IMR-90 (cell line): ENCODE data around the gene TRAF3. TPM values are rescaled to one million over a fixed set of nuclear protein-coding genes. Genes with fewer than 3 reads are reported as not detected.

ENCODE experiments used
- ATAC-seq: fragments of 200-7000 bp; cut with Tn5 transposase; 2 replicates; pipeline ENCODE4 v1.9.1; 2020; ENCODE audit warnings: low read depth, mild to moderate bottlenecking, moderate library complexity
- BruUV-seq: library from RNA; stranded (reverse); fragments of 400-500 nt; replicated peaks from 2 replicates; lab custom pipeline; 2021; lab: Mats Ljungman, UMichigan
- CTCF ChIA-PET: fragments of 300-600 bp; formaldehyde crosslinking; extraction: SDS; loops from one replicate; lab custom pipeline; 2021; ENCODE audit warnings: antibody characterized with exemption; lab: Yijun Ruan, JAX
- POLR2A ChIA-PET: fragments of 300-600 bp; sonication (Branson Sonifier 250); formaldehyde crosslinking; loops from one replicate; lab custom pipeline; 2022; ENCODE audit warnings: antibody characterized with exemption; ENCODE audit not compliant: unreplicated experiment; lab: Charles Lee
- DNase-seq: peaks from one replicate; pipeline ENCODE4 v3.0.0; 2013
- H2AFZ ChIP-seq: replicated peaks from 2 replicates; pipeline ENCODE3; 2013; ENCODE audit warnings: low read length, mild to moderate bottlenecking; ENCODE audit not compliant: poor library complexity
- H2AK5ac ChIP-seq: 2 replicates; pipeline ENCODE4 v1.6.1; 2013; ENCODE audit warnings: low read depth, low read length, inconsistent platforms
- H2AK9ac ChIP-seq: replicated peaks from 2 replicates; pipeline ENCODE3; 2013; ENCODE audit warnings: mild to moderate bottlenecking, low read depth, low read length, moderate library complexity; ENCODE audit not compliant: poor library complexity
- H2BK120ac ChIP-seq: 2 replicates; pipeline ENCODE4 v1.6.1; 2013; ENCODE audit warnings: low read depth, low read length, inconsistent platforms
- H2BK15ac ChIP-seq: 3 replicates; pipeline ENCODE4 v1.6.1; 2013; ENCODE audit warnings: low read depth, low read length, inconsistent platforms
- H2BK20ac ChIP-seq: 2 replicates; pipeline ENCODE4 v1.6.1; 2013; ENCODE audit warnings: low read depth, mild to moderate bottlenecking, inconsistent platforms, low read length, moderate library complexity
- H2BK5ac ChIP-seq: 2 replicates; pipeline ENCODE4 v1.6.1; 2013; ENCODE audit warnings: mild to moderate bottlenecking, low read depth, low read length, inconsistent platforms; ENCODE audit not compliant: poor library complexity, severe bottlenecking
- H3K14ac ChIP-seq: replicated peaks from 2 replicates; pipeline ENCODE4 v1.6.1; 2013; ENCODE audit warnings: low read depth, low read length, inconsistent platforms
- H3K18ac ChIP-seq: 2 replicates; pipeline ENCODE4 v1.6.1; 2013; ENCODE audit warnings: low read depth, low read length, control low read depth
- H3K23ac ChIP-seq: 2 replicates; pipeline ENCODE4 v1.6.1; 2013; ENCODE audit warnings: low read depth, low read length, inconsistent platforms
- H3K27ac ChIP-seq: 2 replicates; pipeline ENCODE4 v1.5.1; 2013; ENCODE audit warnings: mild to moderate bottlenecking, control low read depth, low read length; ENCODE audit not compliant: insufficient read depth
- H3K27me3 ChIP-seq: 2 replicates; pipeline ENCODE4 v1.6.1; 2013; ENCODE audit warnings: low read length; ENCODE audit not compliant: control insufficient read depth, insufficient read depth
- H3K36me3 ChIP-seq: 2 replicates; pipeline ENCODE4 v1.6.1; 2013; ENCODE audit warnings: low read length, mixed read lengths; ENCODE audit not compliant: control insufficient read depth, insufficient read depth
- H3K4ac ChIP-seq: 2 replicates; pipeline ENCODE4 v1.6.1; 2013; ENCODE audit warnings: low read depth, low read length, inconsistent platforms
- H3K4me1 ChIP-seq: 2 replicates; pipeline ENCODE4 v1.6.1; 2013; ENCODE audit warnings: low read length, mixed read lengths; ENCODE audit not compliant: control insufficient read depth, insufficient read depth
- H3K4me2 ChIP-seq: 2 replicates; pipeline ENCODE4 v1.6.1; 2013; ENCODE audit warnings: low read depth, mild to moderate bottlenecking, control low read depth, low read length, moderate library complexity
- H3K4me3 ChIP-seq: 2 replicates; pipeline ENCODE4 v1.5.1; 2013; ENCODE audit warnings: low read depth, mild to moderate bottlenecking, control low read depth, low read length, moderate library complexity; ENCODE audit not compliant: insufficient read depth
- H3K56ac ChIP-seq: 2 replicates; pipeline ENCODE4 v1.6.1; 2013; ENCODE audit warnings: low read length, inconsistent platforms; ENCODE audit not compliant: insufficient read depth; ENCODE audit errors: extremely low read depth
- H3K79me1 ChIP-seq, 2 experiments: 2 replicates each; pipeline ENCODE4 v1.6.1; 2013; ENCODE audit warnings: low read length in 2 of 2, inconsistent platforms in 1 of 2, low read depth in 1 of 2
- H3K9ac ChIP-seq: 2 replicates; pipeline ENCODE4 v1.6.1; 2013; ENCODE audit warnings: low read depth, low read length, control low read depth
- H3K9me1 ChIP-seq: 2 replicates; pipeline ENCODE4 v1.6.1; 2013; ENCODE audit warnings: low read length, inconsistent platforms; ENCODE audit not compliant: insufficient read depth
- H3K9me3 ChIP-seq: 2 replicates; pipeline ENCODE4 v1.6.1; 2013; ENCODE audit warnings: low read length; ENCODE audit not compliant: control insufficient read depth, insufficient read depth
- H4K20me1 ChIP-seq: 2 replicates; pipeline ENCODE4 v1.6.1; 2013; ENCODE audit warnings: low read length, inconsistent platforms; ENCODE audit not compliant: insufficient read depth
- H4K5ac ChIP-seq: 2 replicates; pipeline ENCODE4 v1.6.1; 2013; ENCODE audit warnings: mild to moderate bottlenecking, low read depth, low read length, control low read depth
- H4K8ac ChIP-seq, 2 experiments: 2 replicates each; pipeline ENCODE4 v1.6.1; 2013; ENCODE audit warnings: low read depth in 2 of 2, low read length in 2 of 2, control low read depth in 1 of 2, inconsistent platforms in 1 of 2
- H4K91ac ChIP-seq: 2 replicates; pipeline ENCODE4 v1.6.1; 2013; ENCODE audit warnings: low read depth, low read length, inconsistent platforms; ENCODE audit not compliant: insufficient read depth
- BHLHE40 ChIP-seq: fragments of 150-350 bp; IDR thresholded peaks from 2 replicates; pipeline ENCODE4 v1.6.1; 2016; ENCODE audit warnings: mild to moderate bottlenecking, low read depth, low read length
- CHD1 ChIP-seq: IDR thresholded peaks from 2 replicates; pipeline ENCODE4 v1.6.1; 2012; ENCODE audit warnings: low read depth, low read length, improper control_type of control experiment
- FOS ChIP-seq: fragments of 150-350 bp; IDR thresholded peaks from 2 replicates; pipeline ENCODE4 v1.6.1; 2016; ENCODE audit warnings: low read depth, low read length
- MAFK ChIP-seq: IDR thresholded peaks from 2 replicates; pipeline ENCODE4 v1.6.1; 2012; ENCODE audit warnings: low read depth, low read length, improper control_type of control experiment
- MAZ ChIP-seq: IDR thresholded peaks from 2 replicates; pipeline ENCODE4 v1.6.1; 2012; ENCODE audit warnings: low read depth, mild to moderate bottlenecking, low read length, improper control_type of control experiment, moderate library complexity, borderline replicate concordance
- MXI1 ChIP-seq: IDR thresholded peaks from 2 replicates; pipeline ENCODE4 v1.6.1; 2012; ENCODE audit warnings: low read depth, mild to moderate bottlenecking, low read length, moderate library complexity, borderline replicate concordance
- NFE2L2 ChIP-seq: fragments of 150-350 bp; IDR thresholded peaks from 2 replicates; pipeline ENCODE4 v1.6.1; 2016; ENCODE audit warnings: low read depth, mild to moderate bottlenecking, low read length
- POLR2A ChIP-seq: IDR thresholded peaks from 2 replicates; pipeline ENCODE4 v1.6.1; 2012; ENCODE audit warnings: mild to moderate bottlenecking, low read depth, low read length
- RAD21 ChIP-seq: IDR thresholded peaks from 2 replicates; pipeline ENCODE4 v1.6.1; 2012; ENCODE audit warnings: low read length, improper control_type of control experiment
- RCOR1 ChIP-seq: IDR thresholded peaks from 2 replicates; pipeline ENCODE4 v1.6.1; 2012; ENCODE audit warnings: mild to moderate bottlenecking, low read length, improper control_type of control experiment; ENCODE audit not compliant: insufficient replicate concordance
- RFX5 ChIP-seq: IDR thresholded peaks from 2 replicates; pipeline ENCODE4 v1.8.0; 2012; ENCODE audit warnings: low read depth, mild to moderate bottlenecking, low read length, moderate library complexity
- SMC3 ChIP-seq: fragments of 150-350 bp; IDR thresholded peaks from 2 replicates; pipeline ENCODE4 v1.6.1; 2016; ENCODE audit warnings: low read depth, mild to moderate bottlenecking, antibody characterized with exemption, low read length, moderate library complexity
- USF2 ChIP-seq: fragments of 150-350 bp; IDR thresholded peaks from 2 replicates; pipeline ENCODE4 v1.6.1; 2017; ENCODE audit warnings: mild to moderate bottlenecking, antibody characterized with exemption, low read length, low read depth
- WGBS, 2 experiments: methylation state at CpG; one replicate each; pipeline versions ENCODE4 v1.1.5 to v1.1.7; 2013; ENCODE audit warnings: missing lambda C conversion rate in 2 of 2; ENCODE audit not compliant: insufficient read length in 1 of 2; ENCODE audit errors: extremely low coverage in 2 of 2; 5-methylcytosine and 5-hydroxymethylcytosine counted together
- dilution Hi-C: fragments of 300-500 bp; cut with HindIII; formaldehyde crosslinking; loops from one replicate; pipeline ENCODE4 v1.14.3; 2018; ENCODE audit warnings: low sequenced_read_pairs; ENCODE audit not compliant: unreplicated experiment
- in situ Hi-C: fragments of 300-500 bp; cut with MboI; formaldehyde crosslinking; loops from 3 replicates; pipeline ENCODE4 v1.14.3; 2019; ENCODE audit warnings: low sequenced_read_pairs, inconsistent platforms, mixed read lengths
- intact Hi-C: fragments of 100-400 bp; cut with micrococcal nuclease; formaldehyde crosslinking; loops from 2 replicates; pipeline ENCODE4 v1.10.0; 2022
- polyA plus RNA-seq, 3 experiments: library from polyadenylated mRNA; depleted of rRNA; stranded (reverse); fragments of >200 nt; gene quantifications; 2 replicates each; pipeline ENCODE4 v1.2.3, GENCODE V29; 2012; ENCODE audit warnings: low replicate concordance in 1 of 3
- total RNA-seq: library from RNA; depleted of rRNA; stranded (reverse); fragments of >200 nt; gene quantifications from 2 replicates; pipeline ENCODE4 v1.2.3, GENCODE V29; 2012
- TF ChIP-seq, protein P1 (sequence below): conservative IDR thresholded peaks from 2 replicates; pipeline ENCODE4 v1.5.1; 2012; ENCODE audit warnings: mild to moderate bottlenecking, low read depth, low read length, improper control_type of control experiment

The TRAF3 gene
- total and polyA plus RNA-seq, 2 of the 4 experiments (the other 2 are of a cell fraction): 21.2 to 25.3 TPM

DNA sequence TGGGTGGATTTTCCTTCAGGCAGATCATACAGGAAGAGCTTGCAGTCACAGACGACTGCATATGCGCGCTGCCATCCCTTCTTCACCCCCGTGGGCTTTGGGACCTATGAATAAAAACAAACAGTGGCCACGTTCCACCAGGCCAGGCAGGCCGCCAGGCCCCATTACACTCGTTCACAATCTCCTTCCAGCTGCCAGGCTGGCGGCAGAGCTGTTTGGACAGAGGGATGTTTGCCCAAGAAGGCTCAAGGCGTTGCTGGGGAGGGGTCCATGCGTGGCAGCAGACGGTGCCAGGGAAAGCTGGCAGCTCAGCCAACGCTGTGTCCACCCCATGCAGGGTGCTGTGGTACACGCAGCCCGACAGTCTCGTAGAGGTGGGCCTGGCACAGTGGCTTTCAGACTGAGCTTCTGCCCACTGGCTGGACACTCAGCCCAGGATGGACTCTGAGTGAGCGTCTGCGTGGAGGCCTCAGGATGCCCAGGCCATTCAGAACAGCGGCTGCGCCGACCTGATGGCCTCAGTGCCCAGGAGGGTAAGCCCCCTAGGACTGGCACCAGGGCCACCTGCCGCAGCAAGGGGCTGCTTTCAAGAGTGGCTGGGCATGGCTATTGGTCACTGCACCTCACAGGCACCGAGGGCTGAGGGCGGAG is 172.7 kb downstream of the TRAF3 start:
- H2BK20ac ChIP-seq: no peak overlapping the region; the same call in 1 of the 2 replicates
- no peaks in the 10 kb centered on the region for H3K27me3 ChIP-seq
- peaks cover 15% of the 10 kb centered on the region for H3K4me1 ChIP-seq
- in situ Hi-C loops: no loop called here
- peak overlapping the region; percentile 48 for H2AFZ ChIP-seq
- peaks cover 24% of the 10 kb centered on the region for H4K20me1 ChIP-seq
- H4K91ac ChIP-seq: no peak overlapping the region
- TF ChIP-seq MXI1 (no peak), CHD1 (no peak), FOS (no peak), POLR2A (no peak), BHLHE40 (no peak), RFX5 (no peak), MAFK (no peak), SMC3 (no peak), RAD21 (no peak), NFE2L2 (no peak), MAZ (no peak), USF2 (no peak), RCOR1 (no peak)
- TF ChIP-seq, protein P1, sequence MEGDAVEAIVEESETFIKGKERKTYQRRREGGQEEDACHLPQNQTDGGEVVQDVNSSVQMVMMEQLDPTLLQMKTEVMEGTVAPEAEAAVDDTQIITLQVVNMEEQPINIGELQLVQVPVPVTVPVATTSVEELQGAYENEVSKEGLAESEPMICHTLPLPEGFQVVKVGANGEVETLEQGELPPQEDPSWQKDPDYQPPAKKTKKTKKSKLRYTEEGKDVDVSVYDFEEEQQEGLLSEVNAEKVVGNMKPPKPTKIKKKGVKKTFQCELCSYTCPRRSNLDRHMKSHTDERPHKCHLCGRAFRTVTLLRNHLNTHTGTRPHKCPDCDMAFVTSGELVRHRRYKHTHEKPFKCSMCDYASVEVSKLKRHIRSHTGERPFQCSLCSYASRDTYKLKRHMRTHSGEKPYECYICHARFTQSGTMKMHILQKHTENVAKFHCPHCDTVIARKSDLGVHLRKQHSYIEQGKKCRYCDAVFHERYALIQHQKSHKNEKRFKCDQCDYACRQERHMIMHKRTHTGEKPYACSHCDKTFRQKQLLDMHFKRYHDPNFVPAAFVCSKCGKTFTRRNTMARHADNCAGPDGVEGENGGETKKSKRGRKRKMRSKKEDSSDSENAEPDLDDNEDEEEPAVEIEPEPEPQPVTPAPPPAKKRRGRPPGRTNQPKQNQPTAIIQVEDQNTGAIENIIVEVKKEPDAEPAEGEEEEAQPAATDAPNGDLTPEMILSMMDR: no peak
- peak; percentile 63 for DNase-seq
- H3K36me3 ChIP-seq: peaks cover 85% of the 10 kb centered on the region
- peak overlapping the region; percentile 60 for H2AK9ac ChIP-seq
- peaks cover 6 to 32% of the 10 kb centered on the region in 2 experiments; a peak in 3 of 4 replicates for H3K79me1 ChIP-seq
- 0 out of 2 replicates have a peak overlapping the region, but pooled peaks have one; percentile 51 for H2AK5ac ChIP-seq
- no peak overlapping the region; the same call in 1 of the 2 replicates for H3K23ac ChIP-seq
- ATAC-seq: peak; percentile 64
- no peak overlapping the region for H2BK15ac ChIP-seq
- no peak overlapping the region for H2BK120ac ChIP-seq
- no peak overlapping the region for H3K4me2 ChIP-seq
- peaks cover 28% of the 10 kb centered on the region for H3K9me1 ChIP-seq
- H3K4me3 ChIP-seq: no peak overlapping the region
- BruUV-seq: no TSS peak
- no peak overlapping the region for H3K9ac ChIP-seq
- H3K18ac ChIP-seq: no peak overlapping the region
- no peak overlapping the region for H3K27ac ChIP-seq
- H3K56ac ChIP-seq: no peak overlapping the region
- WGBS, 2 experiments: 59% methylated on average over 22 of the region's 23 CpGs; no CpG with 5 or more reads in 1 of the 2 experiments
- H3K9me3 ChIP-seq: no peaks in the 10 kb centered on the region
- no peak overlapping the region for H4K5ac ChIP-seq
- CTCF ChIA-PET: no interaction called here
- dilution Hi-C loops: no loop called here
- intact Hi-C loops: no loop called here
- H3K14ac ChIP-seq: no peak overlapping the region; the same call in 1 of the 2 replicates
- no peak overlapping the region for H2BK5ac ChIP-seq
- POLR2A ChIA-PET: no interaction called here
- no peak overlapping the region for H4K8ac ChIP-seq
- no peak overlapping the region; the same call in 1 of the 2 replicates for H3K4ac ChIP-seq
